Measurements from ENCODE around the gene RNF145. TPM values are rescaled to one million over a fixed set of nuclear protein-coding genes. Genes with fewer than 3 reads are reported as not detected.
"Not testable (repeated sequence)": the region's sequence is repeated elsewhere in the genome, so short reads cannot be mapped to it uniquely, and the experiment has no call there.

RNF145 gene
- total and polyA plus RNA-seq, 3 experiments from 2014 or later: 12.9 to 85.0 (median 80.0) TPM

DNA sequence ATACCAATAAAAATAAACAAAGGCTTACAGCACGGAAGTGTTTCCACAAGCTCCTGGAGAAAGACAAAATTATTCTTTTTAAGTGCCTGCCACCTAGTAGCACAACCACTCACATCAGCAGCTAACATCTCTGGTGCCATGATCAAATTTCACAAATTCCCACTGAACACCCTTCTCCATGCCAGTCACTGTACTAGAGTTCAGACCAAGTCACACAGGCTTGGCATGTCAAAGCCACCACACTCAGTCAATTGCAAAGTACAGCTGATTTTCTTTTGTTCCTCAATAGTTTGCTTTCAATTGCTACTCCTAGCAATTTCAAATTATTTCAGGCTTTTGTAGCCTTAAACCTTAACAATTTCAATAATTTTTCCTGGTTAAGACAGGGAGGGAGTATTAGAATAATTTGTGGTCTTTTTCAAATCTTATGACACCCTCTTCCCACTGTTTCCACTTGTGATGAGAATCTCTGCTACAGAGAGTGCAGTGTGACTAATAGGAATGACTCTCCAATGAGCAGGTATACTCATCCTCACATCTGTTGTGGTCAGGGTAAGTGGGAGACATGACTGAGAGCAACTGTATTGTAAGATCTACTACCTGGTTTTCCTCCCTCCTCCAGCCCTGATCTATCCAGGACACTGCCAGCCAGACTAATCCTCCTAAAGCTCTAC is 46.2 kb downstream of the RNF145 start:
- Histone ChIP-seq H3K27ac (ENCODE audit: low read depth, low read length) (no peak overlapping the region), H3K4me1 (ENCODE audit: insufficient read depth, low read length) (no peaks in the 10 kb centered on the region), H3K4me3 (ENCODE audit: low read length) (no peak overlapping the region), H3K27me3 (ENCODE audit: insufficient read depth, low read length, poor library complexity, severe bottlenecking) (no peaks in the 10 kb centered on the region), H3K9me3 (ENCODE audit: low read length) (no peaks in the 10 kb centered on the region), H3K36me3 (ENCODE audit: insufficient read depth, low read length) (peaks cover 30% of the 10 kb centered on the region)
- H3K4me3 Mint-ChIP-seq: no peak overlapping the region
- ChIA-PET CTCF (interaction anchor here (1.1 to 1.6 kb wide), 3 partner anchors 154 to 824 kb away, joined by 3 to 6 read pairs (median 4); no protein-coding TSS in a partner anchor), POLR2A (interaction anchor here (0.6 kb wide), 1 partner anchor 11 kb away, joined by 3 read pairs; no protein-coding TSS in a partner anchor)
- H3K9me3 Mint-ChIP-seq: no peaks in the 10 kb centered on the region
- DNase-seq: no peak
- peaks cover 4 to 28% (median 4%) of the 10 kb centered on the region in 3 donors for H3K4me1 Mint-ChIP-seq
- peak overlapping the region in 7 of 8 donors; percentile 31 to 70 (median 52) for H3K27ac Mint-ChIP-seq
- peaks cover 0 to 73% (median 21%) of the 10 kb centered on the region in 3 donors for H3K36me3 Mint-ChIP-seq
- H3K27me3 Mint-ChIP-seq: no peaks in the 10 kb centered on the region

DNA sequence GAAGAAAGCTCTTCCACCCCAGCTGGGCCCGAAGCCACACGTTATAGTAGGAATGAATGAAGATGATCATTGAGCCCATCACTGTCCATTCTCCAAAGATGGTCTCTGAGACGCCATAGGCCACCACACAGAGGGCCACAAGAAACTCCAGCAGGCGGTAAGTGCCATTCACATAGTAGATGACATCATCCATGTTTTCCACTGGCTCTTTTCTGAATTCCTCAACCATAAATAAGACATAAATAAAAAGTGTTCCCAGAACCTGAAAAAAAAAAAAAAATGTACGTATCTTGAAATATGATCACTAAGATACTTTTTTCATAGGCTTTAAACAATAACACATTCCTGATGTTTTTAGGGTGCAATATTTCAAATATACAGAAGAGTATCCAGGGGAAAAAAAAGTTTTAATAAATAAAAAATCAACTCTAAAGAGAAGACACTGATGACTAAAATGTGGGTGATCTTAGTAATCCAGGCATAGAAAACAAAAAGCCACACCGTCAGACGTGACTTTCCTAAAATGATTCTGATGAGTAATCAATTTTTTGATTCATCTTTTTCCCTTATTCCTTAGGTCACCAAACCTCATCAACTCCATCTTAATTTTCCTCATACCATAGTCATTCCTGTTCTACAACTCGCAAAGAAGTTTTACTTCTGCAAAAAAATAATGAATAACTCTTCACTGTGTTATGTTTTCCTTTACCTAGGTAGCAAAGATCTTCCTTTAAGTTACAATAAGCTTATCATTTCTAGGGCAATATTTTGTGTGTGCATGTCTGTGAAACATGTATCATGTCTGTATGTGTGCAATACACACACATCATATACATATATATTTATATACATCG is 47.8 kb downstream of the RNF145 start:
- Histone ChIP-seq H3K36me3 (ENCODE audit: insufficient read depth, low read length) (peaks cover 25% of the 10 kb centered on the region), H3K9me3 (ENCODE audit: low read length) (no peaks in the 10 kb centered on the region), H3K4me1 (ENCODE audit: insufficient read depth, low read length) (peaks cover 2% of the 10 kb centered on the region), H3K27ac (ENCODE audit: low read depth, low read length) (no peak overlapping the region), H3K27me3 (ENCODE audit: insufficient read depth, low read length, poor library complexity, severe bottlenecking) (no peaks in the 10 kb centered on the region), H3K4me3 (ENCODE audit: low read length) (no peak overlapping the region)
- Mint-ChIP-seq H3K4me3 (no peak overlapping the region), H3K27me3 (no peaks in the 10 kb centered on the region), H3K36me3 (peaks cover 0 to 69% (median 15%) of the 10 kb centered on the region in 3 donors), H3K9me3 (no peaks in the 10 kb centered on the region), H3K27ac (peak overlapping the region in 4 of 8 donors; percentile 29 to 79 (median 36)), H3K4me1 (peaks cover 9 to 34% (median 11%) of the 10 kb centered on the region in 3 donors)
- DNase-seq: no peak
- ChIA-PET POLR2A (no interaction called here), CTCF (interaction anchor here (0.6 to 1.6 kb wide), 3 partner anchors 55 to 826 kb away, joined by 3 to 6 read pairs (median 4); no protein-coding TSS in a partner anchor)

DNA sequence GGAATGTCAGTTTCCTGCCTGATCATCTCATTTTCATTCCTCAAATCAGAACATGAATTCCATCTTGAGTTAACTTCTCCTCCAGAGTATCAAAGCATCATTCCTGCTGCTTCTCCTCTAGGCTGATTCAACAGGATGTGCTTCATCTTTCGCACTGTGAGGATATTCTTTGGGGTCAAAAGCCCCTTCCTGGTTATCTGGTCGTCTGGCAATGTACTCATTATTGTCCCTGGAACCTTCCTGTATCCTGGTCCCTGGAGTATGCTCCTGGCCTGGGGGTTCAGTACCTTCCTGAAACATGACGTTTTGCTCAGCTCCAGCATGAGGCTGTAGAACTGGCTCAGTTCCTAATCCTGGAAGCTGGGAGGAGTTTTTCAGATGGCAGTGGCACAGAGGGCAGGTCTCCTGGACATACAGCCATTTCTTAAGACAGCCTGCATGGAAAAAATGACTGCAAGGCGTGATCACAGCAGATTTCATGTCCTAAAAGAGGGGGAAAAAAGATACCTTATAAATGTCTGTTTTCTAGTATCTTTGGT is 50.7 kb downstream of the RNF145 start:
- H3K27me3 Mint-ChIP-seq; H3K4me1 ChIP-seq (ENCODE audit: insufficient read depth, low read length); H3K27me3 ChIP-seq (ENCODE audit: insufficient read depth, low read length, poor library complexity, severe bottlenecking); POLR2A ChIA-PET; H3K4me3 Mint-ChIP-seq; H3K4me3 ChIP-seq (ENCODE audit: low read length); H3K9me3 Mint-ChIP-seq; H3K27ac ChIP-seq (ENCODE audit: low read depth, low read length); DNase-seq; H3K9me3 ChIP-seq (ENCODE audit: low read length): not testable (repeated sequence)
- Mint-ChIP-seq H3K4me1 (peaks cover 12 to 28% (median 15%) of the 10 kb centered on the region in 3 donors), H3K36me3 (peaks cover 0 to 57% (median 12%) of the 10 kb centered on the region in 3 donors), H3K27ac (peak overlapping the region in 4 of 8 donors; percentile 34 to 70 (median 54))
- peaks cover 22% of the 10 kb centered on the region for H3K36me3 ChIP-seq (ENCODE audit: insufficient read depth, low read length)
- CTCF ChIA-PET: interaction anchor here (0.9 to 1.7 kb wide), 3 partner anchors 26 to 49 kb away, joined by 3 to 4 read pairs (median 3); no protein-coding TSS in a partner anchor

DNA sequence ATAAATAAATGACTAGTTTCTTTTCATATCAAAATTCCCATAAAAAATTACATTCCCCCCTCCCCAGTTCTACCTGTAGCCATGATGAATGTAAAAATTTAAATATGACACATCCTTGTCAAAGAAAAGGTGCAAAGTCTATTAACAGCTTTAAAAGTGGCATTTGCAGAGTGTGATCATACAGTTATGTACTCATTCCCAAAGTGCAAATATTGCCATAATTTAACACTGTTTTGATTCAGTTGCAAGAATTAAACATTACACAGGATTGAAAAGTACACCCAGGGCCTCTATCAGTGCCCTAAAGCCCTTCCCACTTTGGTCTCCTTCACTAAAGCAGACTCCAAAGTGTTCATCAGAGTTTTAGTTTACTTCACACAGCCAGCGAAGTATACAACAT is 51.8 kb downstream of the RNF145 start:
- peaks cover 12 to 23% (median 15%) of the 10 kb centered on the region in 3 donors for H3K4me1 Mint-ChIP-seq
- peaks cover 18% of the 10 kb centered on the region for H3K36me3 ChIP-seq (ENCODE audit: insufficient read depth, low read length)
- CTCF ChIA-PET: interaction anchor here (0.7 to 3.1 kb wide), 26 partner anchors 9 to 1233 kb away, joined by 3 to 72 read pairs (median 4); partner anchors contain the start of gene UBLCP1

GRCh38 chr5:159156426-159157238 is 52.7 kb downstream of the RNF145 start:
- Histone ChIP-seq H3K36me3 (ENCODE audit: insufficient read depth, low read length) (peaks cover 18% of the 10 kb centered on the region), H3K27ac (ENCODE audit: low read depth, low read length) (no peak overlapping the region), H3K4me1 (ENCODE audit: insufficient read depth, low read length) (peaks cover 7% of the 10 kb centered on the region), H3K27me3 (ENCODE audit: insufficient read depth, low read length, poor library complexity, severe bottlenecking) (no peaks in the 10 kb centered on the region), H3K4me3 (ENCODE audit: low read length) (no peak overlapping the region), H3K9me3 (ENCODE audit: low read length) (no peaks in the 10 kb centered on the region)
- H3K27me3 Mint-ChIP-seq: no peaks in the 10 kb centered on the region
- H3K36me3 Mint-ChIP-seq: peaks cover 0 to 44% (median 7%) of the 10 kb centered on the region in 3 donors
- POLR2A ChIA-PET: interaction anchor here (0.6 to 1.0 kb wide), 2 partner anchors 51 to 120 kb away, joined by 7 to 16 read pairs; no protein-coding TSS in a partner anchor
- CTCF ChIA-PET: interaction anchor here (0.6 to 3.1 kb wide), 36 partner anchors 10 to 1234 kb away, joined by 3 to 72 read pairs (median 4); partner anchors contain the start of gene UBLCP1
- peak in 4 of 5 donors; percentile 5 to 69 (median 59) for DNase-seq
- H3K9me3 Mint-ChIP-seq: no peaks in the 10 kb centered on the region
- H3K4me1 Mint-ChIP-seq: peaks cover 12 to 23% (median 15%) of the 10 kb centered on the region in 3 donors
- H3K4me3 Mint-ChIP-seq: peak overlapping the region in 1 of 7 donors; percentile 13
- H3K27ac Mint-ChIP-seq: peak overlapping the region; percentile 13 to 89 (median 84)

More for the DNA sequence above, 51.8 kb downstream of the RNF145 start:
- no peak for DNase-seq
- H3K36me3 Mint-ChIP-seq: peaks cover 0 to 48% (median 10%) of the 10 kb centered on the region in 3 donors
- H3K4me3 Mint-ChIP-seq: no peak overlapping the region
- Histone ChIP-seq H3K9me3 (ENCODE audit: low read length) (no peaks in the 10 kb centered on the region), H3K4me3 (ENCODE audit: low read length) (no peak overlapping the region), H3K27me3 (ENCODE audit: insufficient read depth, low read length, poor library complexity, severe bottlenecking) (no peaks in the 10 kb centered on the region), H3K27ac (ENCODE audit: low read depth, low read length) (no peak overlapping the region), H3K4me1 (ENCODE audit: insufficient read depth, low read length) (peaks cover 7% of the 10 kb centered on the region)
- POLR2A ChIA-PET: interaction anchor here (1.0 kb wide), 1 partner anchor 50 kb away, joined by 7 read pairs; no protein-coding TSS in a partner anchor
- H3K9me3 Mint-ChIP-seq: no peaks in the 10 kb centered on the region
- H3K27me3 Mint-ChIP-seq: no peaks in the 10 kb centered on the region
- H3K27ac Mint-ChIP-seq: peak overlapping the region in 4 of 8 donors; percentile 39 to 82 (median 46)

- H3K27ac Mint-ChIP-seq: peak overlapping the region in 5 of 8 donors; percentile 50 to 89 (median 89)
- peaks cover 12 to 23% (median 15%) of the 10 kb centered on the region in 3 donors for H3K4me1 Mint-ChIP-seq
- CTCF ChIA-PET: interaction anchor here (1.1 to 3.1 kb wide), 13 partner anchors 10 to 831 kb away, joined by 3 to 72 read pairs (median 7); no protein-coding TSS in a partner anchor
- H3K27me3 ChIP-seq (ENCODE audit: insufficient read depth, low read length, poor library complexity, severe bottlenecking): no peaks in the 10 kb centered on the region
- no peak for DNase-seq
- no peak overlapping the region for H3K4me3 ChIP-seq (ENCODE audit: low read length)
- H3K4me1 ChIP-seq (ENCODE audit: insufficient read depth, low read length): peaks cover 7% of the 10 kb centered on the region
- no peak overlapping the region for H3K4me3 Mint-ChIP-seq
- H3K9me3 Mint-ChIP-seq: no peaks in the 10 kb centered on the region
- no peaks in the 10 kb centered on the region for H3K27me3 Mint-ChIP-seq
- H3K9me3 ChIP-seq (ENCODE audit: low read length): no peaks in the 10 kb centered on the region
- H3K27ac ChIP-seq (ENCODE audit: low read depth, low read length): no peak overlapping the region
- POLR2A ChIA-PET: no interaction called here
- H3K36me3 ChIP-seq (ENCODE audit: insufficient read depth, low read length): peaks cover 18% of the 10 kb centered on the region
- H3K36me3 Mint-ChIP-seq: peaks cover 0 to 37% (median 3%) of the 10 kb centered on the region in 3 donors
Measured at GRCh38 chr5:159155960-159156359, 53.4 kb downstream of the RNF145 start.

GRCh38 chr5:159152876-159153275 is 56.5 kb downstream of the RNF145 start:
- Mint-ChIP-seq H3K27me3 (peaks cover 0 to 4% of the 10 kb centered on the region in 2 donors), H3K27ac (no peak overlapping the region), H3K4me1 (peaks cover 10 to 19% (median 12%) of the 10 kb centered on the region in 3 donors), H3K4me3 (no peak overlapping the region), H3K36me3 (peaks cover 0 to 8% (median 2%) of the 10 kb centered on the region in 3 donors), H3K9me3 (no peaks in the 10 kb centered on the region)
- DNase-seq: no peak
- Histone ChIP-seq H3K9me3 (ENCODE audit: low read length) (no peaks in the 10 kb centered on the region), H3K4me1 (ENCODE audit: insufficient read depth, low read length) (peaks cover 7% of the 10 kb centered on the region), H3K27me3 (ENCODE audit: insufficient read depth, low read length, poor library complexity, severe bottlenecking) (no peaks in the 10 kb centered on the region), H3K4me3 (ENCODE audit: low read length) (no peak overlapping the region), H3K36me3 (ENCODE audit: insufficient read depth, low read length) (no peaks in the 10 kb centered on the region), H3K27ac (ENCODE audit: low read depth, low read length) (no peak overlapping the region)
- POLR2A ChIA-PET: no interaction called here
- CTCF ChIA-PET: no interaction called here
